Adipose tissue (tissue), 3 donors: Measurements from ENCODE around the gene SCMH1. TPM values are rescaled to one million over a fixed set of nuclear protein-coding genes. Genes with fewer than 3 reads are reported as not detected.

Experiments used
- H3K27ac ChIP-seq: one replicate; pipeline ENCODE4 v1.5.1; 2013; ENCODE audit warnings: low read depth, low read length
- WGBS, 3 donors: extraction: QIAGEN DNeasy Blood & Tissue Kit; methylation state at CpG; one replicate each; pipeline ENCODE4 v1.1.7; 2013; 5-methylcytosine and 5-hydroxymethylcytosine counted together
- polyA plus RNA-seq, 3 donors: library from polyadenylated mRNA; stranded (reverse); fragments of 200-250 nt; gene quantifications; one replicate each; pipeline ENCODE4 v1.2.3, GENCODE V29; 2013
- donor health status: healthy with polysubstance abuse.
- donor health status: Bipolar disorder and iron deficiency.
- donor health status: healthy.

Gene SCMH1
- polyA plus RNA-seq, 3 donors: 24.1 to 26.3 (median 24.4) TPM

GRCh38 chr1:41003640-41004220 is 238.4 kb downstream of the SCMH1 start:
- H3K27ac ChIP-seq: no peak overlapping the region

GRCh38 chr1:41003127-41003639 is 238.9 kb downstream of the SCMH1 start:
- no peak overlapping the region for H3K27ac ChIP-seq
- WGBS, 3 donors: 85 to 94% (median 88%) methylated on average over 9 of the region's 9 CpGs

More at GRCh38 chr1:41003640-41004220, 238.4 kb downstream of the SCMH1 start:
- WGBS, 3 donors: 27 to 38% (median 30%) methylated on average over 11 of the region's 11 CpGs

GRCh38 chr1:40998668-40999067 is 243.4 kb downstream of the SCMH1 start:
- WGBS, 3 donors: 93 to 98% (median 94%) methylated on average over 4 of the region's 4 CpGs
- H3K27ac ChIP-seq: no peak overlapping the region

GRCh38 chr1:40997096-40997495 is 245.0 kb downstream of the SCMH1 start:
- H3K27ac ChIP-seq: no peak overlapping the region
- WGBS, 3 donors: 90 to 94% (median 93%) methylated on average over 8 of the region's 8 CpGs

GRCh38 chr1:40989066-40989465 is 253.0 kb downstream of the SCMH1 start:
- no peak overlapping the region for H3K27ac ChIP-seq
- WGBS, 3 donors: 92 to 95% (median 95%) methylated on average over 5 of the region's 5 CpGs

- 76 to 90% (median 89%) methylated on average over 3 of the region's 3 CpGs for WGBS, 3 donors
Measured at GRCh38 chr1:40988280-40988679, 253.8 kb downstream of the SCMH1 start.

GRCh38 chr1:40987439-40988276 is 254.4 kb downstream of the SCMH1 start:
- H3K27ac ChIP-seq: no peak overlapping the region
- WGBS, 3 donors: 81 to 91% (median 87%) methylated on average over 9 of the region's 9 CpGs

More at GRCh38 chr1:40988280-40988679, 253.8 kb downstream of the SCMH1 start:
- H3K27ac ChIP-seq: no peak overlapping the region

GRCh38 chr1:40986956-40987355 is 255.2 kb downstream of the SCMH1 start:
- no peak overlapping the region for H3K27ac ChIP-seq
- 73 to 88% (median 86%) methylated on average over 3 of the region's 3 CpGs for WGBS, 3 donors

- no peak overlapping the region for H3K27ac ChIP-seq
- WGBS, 3 donors: 82 to 95% (median 93%) methylated on average over 10 of the region's 10 CpGs
Measured at GRCh38 chr1:40986328-40986783, 255.8 kb downstream of the SCMH1 start.

- H3K27ac ChIP-seq: no peak overlapping the region
- WGBS, 3 donors: 83 to 94% (median 93%) methylated on average over 3 of the region's 3 CpGs
Measured at GRCh38 chr1:40985875-40986274, 256.2 kb downstream of the SCMH1 start.

- H3K27ac ChIP-seq: no peak overlapping the region
- WGBS, 3 donors: 83 to 84% (median 84%) methylated on average over 5 of the region's 5 CpGs
Measured at GRCh38 chr1:40985161-40985560, 256.9 kb downstream of the SCMH1 start.

- 90 to 98% (median 97%) methylated on average over 4 of the region's 4 CpGs for WGBS, 3 donors
- H3K27ac ChIP-seq: no peak overlapping the region
Measured at GRCh38 chr1:40984531-40984930, 257.6 kb downstream of the SCMH1 start.

- WGBS, 3 donors: 90 to 93% (median 92%) methylated on average over 2 of the region's 2 CpGs
- H3K27ac ChIP-seq: no peak overlapping the region
Measured at GRCh38 chr1:40984066-40984465, 258.0 kb downstream of the SCMH1 start.

- WGBS, 3 donors: 82 to 100% (median 84%) methylated on average over 1 of the region's 1 CpG
- H3K27ac ChIP-seq: no peak overlapping the region
Measured at GRCh38 chr1:40983286-40983685, 258.8 kb downstream of the SCMH1 start.

- 59 to 79% (median 73%) methylated on average over 1 of the region's 1 CpG for WGBS, 3 donors
- no peak overlapping the region for H3K27ac ChIP-seq
Measured at GRCh38 chr1:40982721-40983120, 259.4 kb downstream of the SCMH1 start.

- no peak overlapping the region for H3K27ac ChIP-seq
- 63 to 77% (median 64%) methylated on average over 14 of the region's 14 CpGs for WGBS, 3 donors
Measured at GRCh38 chr1:40981691-40982448, 260.2 kb downstream of the SCMH1 start.

GRCh38 chr1:40980453-40981121 is 261.5 kb downstream of the SCMH1 start:
- no peak overlapping the region for H3K27ac ChIP-seq
- 30 to 36% (median 32%) methylated on average over 27 of the region's 27 CpGs for WGBS, 3 donors

- 1 to 2% (median 1%) methylated on average over 42 to 50 of the region's 50 CpGs for WGBS, 3 donors
- no peak overlapping the region for H3K27ac ChIP-seq
Measured at GRCh38 chr1:40980068-40980452, 262.0 kb downstream of the SCMH1 start.
